GM12875 (cell line): Measurements from ENCODE around the gene HMCN1.

Source experiments
- H3K4me3 ChIP-seq: one replicate; pipeline ENCODE4 v1.5.1; 2011; ENCODE audit warnings: low read depth, low read length, control low read depth
- TF ChIP-seq, protein P1 (sequence below): IDR thresholded peaks from 2 replicates; pipeline ENCODE4 v1.5.1; 2011; ENCODE audit warnings: low read depth, mild to moderate bottlenecking, control low read depth, inconsistent platforms, low read length, moderate library complexity, borderline replicate concordance; ENCODE audit not compliant: insufficient read depth

The HMCN1 gene

DNA sequence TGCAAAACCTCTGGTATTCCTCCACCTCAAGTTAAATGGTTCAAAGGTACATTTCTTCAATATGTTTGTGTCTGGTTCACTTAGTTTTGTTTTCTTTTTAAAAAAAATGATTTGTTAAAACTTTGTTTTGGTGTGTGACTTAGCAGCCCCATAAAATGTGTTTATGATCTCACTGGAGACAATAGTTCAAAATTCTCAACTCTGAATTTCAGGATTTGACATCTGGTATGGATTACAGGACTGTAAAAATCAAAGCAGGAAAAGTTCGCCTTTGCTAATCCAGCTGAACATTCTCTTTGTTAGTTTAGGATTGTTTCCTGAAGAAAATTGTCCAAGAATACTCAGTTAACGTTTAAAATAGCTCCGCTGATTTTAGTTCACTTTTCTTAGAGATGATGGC, 231.7 kb downstream of the HMCN1 start:
- no peak overlapping the region for H3K4me3 ChIP-seq
- TF ChIP-seq, protein P1, sequence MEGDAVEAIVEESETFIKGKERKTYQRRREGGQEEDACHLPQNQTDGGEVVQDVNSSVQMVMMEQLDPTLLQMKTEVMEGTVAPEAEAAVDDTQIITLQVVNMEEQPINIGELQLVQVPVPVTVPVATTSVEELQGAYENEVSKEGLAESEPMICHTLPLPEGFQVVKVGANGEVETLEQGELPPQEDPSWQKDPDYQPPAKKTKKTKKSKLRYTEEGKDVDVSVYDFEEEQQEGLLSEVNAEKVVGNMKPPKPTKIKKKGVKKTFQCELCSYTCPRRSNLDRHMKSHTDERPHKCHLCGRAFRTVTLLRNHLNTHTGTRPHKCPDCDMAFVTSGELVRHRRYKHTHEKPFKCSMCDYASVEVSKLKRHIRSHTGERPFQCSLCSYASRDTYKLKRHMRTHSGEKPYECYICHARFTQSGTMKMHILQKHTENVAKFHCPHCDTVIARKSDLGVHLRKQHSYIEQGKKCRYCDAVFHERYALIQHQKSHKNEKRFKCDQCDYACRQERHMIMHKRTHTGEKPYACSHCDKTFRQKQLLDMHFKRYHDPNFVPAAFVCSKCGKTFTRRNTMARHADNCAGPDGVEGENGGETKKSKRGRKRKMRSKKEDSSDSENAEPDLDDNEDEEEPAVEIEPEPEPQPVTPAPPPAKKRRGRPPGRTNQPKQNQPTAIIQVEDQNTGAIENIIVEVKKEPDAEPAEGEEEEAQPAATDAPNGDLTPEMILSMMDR = no peak

DNA sequence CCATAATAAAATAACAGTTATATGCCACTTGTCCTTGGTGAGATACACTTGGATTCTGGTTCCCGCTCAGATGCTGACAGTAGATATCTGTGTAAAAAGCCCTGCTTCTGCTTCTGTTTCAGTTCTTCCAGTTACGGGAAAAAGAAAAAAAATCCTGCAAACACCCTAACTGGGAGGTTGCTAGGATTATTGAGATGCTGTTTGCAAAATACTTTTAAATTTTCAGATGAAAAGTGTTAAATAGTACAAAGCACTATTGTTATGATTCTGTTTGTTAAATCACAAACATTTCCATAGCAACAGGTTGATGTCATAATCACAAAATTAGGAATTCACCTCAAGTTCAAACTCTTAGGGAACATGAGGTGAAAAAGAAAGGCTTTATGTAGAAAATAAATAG, 232.3 kb downstream of the HMCN1 start:
- TF ChIP-seq, protein P1 = no peak
- H3K4me3 ChIP-seq = no peak overlapping the region

DNA sequence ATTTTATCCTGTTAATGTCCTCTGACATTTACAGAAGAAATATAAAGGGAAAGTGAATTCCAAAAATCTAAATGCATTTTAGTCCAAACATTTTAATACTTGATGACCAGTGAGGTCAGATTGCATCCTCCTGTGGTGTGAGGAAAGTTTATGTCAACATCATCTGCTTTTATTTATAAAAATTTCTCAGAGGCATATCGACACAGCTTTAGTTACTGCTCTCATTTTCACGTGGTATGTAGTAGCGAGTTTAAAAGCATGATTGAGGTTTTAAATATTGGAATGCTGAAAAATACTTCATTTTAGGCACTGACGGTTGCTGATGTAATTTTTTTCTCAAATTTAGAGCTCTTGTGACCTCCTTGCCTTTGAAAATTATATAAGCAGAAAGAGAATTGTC, 234.8 kb downstream of the HMCN1 start:
- no peak overlapping the region for H3K4me3 ChIP-seq
- TF ChIP-seq, protein P1 = no peak

DNA sequence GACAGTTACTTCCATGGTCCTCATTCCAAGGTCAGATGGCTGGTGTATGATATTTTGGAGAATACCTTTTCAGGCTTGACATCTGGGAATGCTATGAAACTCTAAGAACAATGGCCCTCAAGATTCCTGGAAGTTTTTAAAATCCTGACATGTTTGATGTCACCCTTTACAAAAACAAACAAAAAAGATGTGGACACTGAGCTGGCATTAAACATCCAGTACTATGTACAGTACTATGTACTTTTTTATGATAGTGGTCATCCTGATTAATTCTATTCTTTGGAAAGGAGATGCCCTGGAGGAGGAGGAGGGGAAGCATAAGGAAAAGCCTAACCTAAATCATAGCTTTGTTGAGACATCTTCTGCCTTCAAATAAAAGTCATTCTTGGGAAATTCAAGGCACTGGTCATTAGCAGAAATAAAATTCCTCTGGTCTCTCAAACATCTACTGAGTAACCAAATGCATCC, 235.4 kb downstream of the HMCN1 start:
- H3K4me3 ChIP-seq = no peak overlapping the region
- TF ChIP-seq, protein P1 = no peak

DNA sequence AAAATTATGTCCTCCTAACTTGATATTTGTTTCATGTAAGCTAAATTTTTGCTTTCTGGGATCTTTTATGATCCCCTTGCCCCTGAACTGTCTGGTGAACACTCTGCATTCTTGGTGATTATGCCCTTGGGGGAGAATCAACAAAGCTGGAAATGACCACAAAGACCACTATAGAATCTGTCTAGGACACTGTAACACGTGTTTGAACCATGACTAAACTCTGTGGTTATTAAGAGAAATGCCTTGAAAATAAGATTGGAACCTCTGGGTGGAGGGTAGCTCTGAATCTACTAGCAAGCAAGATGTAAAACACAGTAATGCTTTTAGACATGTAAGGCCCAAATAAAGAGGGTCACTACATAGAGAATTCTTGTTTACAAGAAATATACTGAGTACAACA, 237.5 kb downstream of the HMCN1 start:
- TF ChIP-seq, protein P1 = no peak
- no peak overlapping the region for H3K4me3 ChIP-seq

DNA sequence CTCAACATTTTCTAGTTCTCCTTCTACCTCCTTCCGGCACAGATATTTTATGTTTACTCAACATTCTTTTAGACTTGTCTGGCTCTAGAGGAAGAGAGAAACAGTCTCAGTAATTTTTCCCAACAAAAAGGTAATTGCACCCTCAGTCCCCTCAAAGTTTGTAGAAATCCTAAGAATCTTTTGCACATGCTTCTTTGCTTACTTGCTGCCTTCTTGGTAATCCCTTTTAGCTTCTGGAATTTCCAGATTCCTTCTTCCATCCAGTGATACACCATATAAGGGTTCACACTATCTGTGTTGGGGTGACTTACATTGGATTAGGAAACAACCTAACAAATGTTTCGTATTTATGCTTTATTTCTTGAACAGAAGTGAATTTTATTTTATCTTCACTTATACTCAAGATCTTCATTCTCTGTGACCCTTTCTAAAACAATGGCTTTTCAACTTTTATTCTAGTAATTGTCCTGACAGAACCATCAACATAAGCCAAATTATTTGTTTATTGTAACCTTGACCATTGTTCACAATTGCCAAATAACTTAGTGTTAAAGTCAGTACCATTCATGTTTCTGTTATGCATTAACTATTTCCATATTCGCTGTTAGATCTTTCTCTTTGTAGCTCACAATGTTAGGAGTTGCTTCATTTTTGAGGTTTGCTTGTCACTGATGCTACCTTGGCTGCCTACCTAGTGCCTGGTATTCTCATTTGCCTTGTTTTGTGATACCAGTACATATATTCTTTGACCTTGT, 238.1 kb downstream of the HMCN1 start:
- TF ChIP-seq, protein P1 = no peak
- no peak overlapping the region for H3K4me3 ChIP-seq

DNA sequence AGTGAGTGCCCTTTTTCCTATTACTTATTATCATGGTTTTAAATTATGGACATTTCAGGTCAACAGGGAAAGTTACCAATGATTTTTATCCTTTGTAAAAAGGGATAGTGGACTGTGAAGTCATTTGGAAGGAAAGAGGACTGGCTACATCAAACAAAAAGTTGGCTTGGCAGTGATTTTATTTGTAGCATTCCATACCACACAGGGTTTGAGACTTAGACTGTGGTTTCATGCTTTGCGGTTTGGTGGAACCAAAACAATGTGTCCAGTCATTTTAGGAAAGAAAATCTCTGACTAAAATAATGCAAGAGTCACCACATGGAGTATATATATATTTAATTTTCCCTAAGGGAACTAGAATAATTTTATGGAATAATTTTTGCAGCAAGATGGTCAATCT, 239.5 kb downstream of the HMCN1 start:
- H3K4me3 ChIP-seq = no peak overlapping the region
- TF ChIP-seq, protein P1 = no peak
